Measurements from ENCODE around the gene ZFAND3. TPM values are rescaled to one million over a fixed set of nuclear protein-coding genes. Genes with fewer than 3 reads are reported as not detected.
A peak's percentile ranks its signal among the peaks of the same experiment; 100 is the strongest.

The ZFAND3 gene
- total RNA-seq, 2 experiments from 2014 or later: 34.4 to 37.0 TPM

- DNase-seq (peak in 6 of 14 experiments; percentile 2 to 35 (median 4)), ATAC-seq (ENCODE audit: poor library complexity) (peak; percentile 37)
- Mint-ChIP-seq H3K36me3 (ENCODE audit: low read depth) (peaks cover 26% of the 10 kb centered on the region), H3K9me3 (no peaks in the 10 kb centered on the region), H3K4me1 (ENCODE audit: low read depth) (peaks cover 44% of the 10 kb centered on the region), H3K4me3 (no peak overlapping the region), H3K27me3 (no peaks in the 10 kb centered on the region), H3K27ac (no peak overlapping the region)
- POLR2A ChIA-PET: no interaction called here
- H3K27me3 ChIP-seq (ENCODE audit: control insufficient read depth in 1 of 2, insufficient read depth in 2 of 2, low read length in 2 of 2): no peaks in the 10 kb centered on the region
- no peaks in the 10 kb centered on the region for H3K9me3 ChIP-seq (ENCODE audit: control insufficient read depth in 1 of 2, insufficient read depth in 1 of 2, low read length in 2 of 2)
- TF ChIP-seq CTCF (IDR thresholded peaks at IDR 0.05): no peak
- peaks cover 5% of the 10 kb centered on the region for H3K4me1 ChIP-seq (ENCODE audit: insufficient read depth, low read length)
- intact Hi-C loops (cut with DNase I, micrococcal nuclease): no loop called here
- no peak overlapping the region for H3K4me3 ChIP-seq (ENCODE audit: low read length)
- no peak overlapping the region for H3K27ac ChIP-seq (ENCODE audit: low read depth in 1 of 2, low read length in 2 of 2)
- peaks cover 18% of the 10 kb centered on the region for H3K36me3 ChIP-seq (ENCODE audit: insufficient read depth, low read length)
- CTCF ChIA-PET: interaction anchor here (0.6 kb wide), 1 partner anchor 159 kb away, joined by 3 read pairs; no protein-coding TSS in a partner anchor
Observed at GRCh38 chr6:38057994-38058393, 238.5 kb downstream of the ZFAND3 start.

GRCh38 chr6:38062066-38062465 is 242.5 kb downstream of the ZFAND3 start:
- Mint-ChIP-seq H3K27ac (no peak overlapping the region), H3K4me1 (ENCODE audit: low read depth) (peaks cover 28% of the 10 kb centered on the region), H3K27me3 (no peaks in the 10 kb centered on the region), H3K9me3 (no peaks in the 10 kb centered on the region), H3K4me3 (no peak overlapping the region), H3K36me3 (ENCODE audit: low read depth) (peaks cover 65% of the 10 kb centered on the region)
- no peak overlapping the region for H3K27ac ChIP-seq (ENCODE audit: low read depth in 1 of 2, low read length in 2 of 2)
- peaks cover 35% of the 10 kb centered on the region for H3K36me3 ChIP-seq (ENCODE audit: insufficient read depth, low read length)
- no peaks in the 10 kb centered on the region for H3K27me3 ChIP-seq (ENCODE audit: control insufficient read depth in 1 of 2, insufficient read depth in 2 of 2, low read length in 2 of 2)
- no peaks in the 10 kb centered on the region for H3K4me1 ChIP-seq (ENCODE audit: insufficient read depth, low read length)
- POLR2A ChIA-PET: no interaction called here
- intact Hi-C loops (cut with DNase I, micrococcal nuclease): no loop called here
- CTCF ChIA-PET: no interaction called here
- ATAC-seq (ENCODE audit: poor library complexity) (no peak), DNase-seq (no peak)
- no peak overlapping the region for H3K4me3 ChIP-seq (ENCODE audit: low read length)
- TF ChIP-seq CTCF (IDR thresholded peaks at IDR 0.05): no peak
- no peaks in the 10 kb centered on the region for H3K9me3 ChIP-seq (ENCODE audit: control insufficient read depth in 1 of 2, insufficient read depth in 1 of 2, low read length in 2 of 2)

- Mint-ChIP-seq H3K27me3 (no peaks in the 10 kb centered on the region), H3K4me3 (no peak overlapping the region), H3K36me3 (ENCODE audit: low read depth) (peaks cover 71% of the 10 kb centered on the region), H3K4me1 (ENCODE audit: low read depth) (peaks cover 28% of the 10 kb centered on the region), H3K27ac (no peak overlapping the region), H3K9me3 (no peaks in the 10 kb centered on the region)
- intact Hi-C loops (cut with DNase I, micrococcal nuclease): no loop called here
- no peak overlapping the region for H3K4me3 ChIP-seq (ENCODE audit: low read length)
- ChIA-PET POLR2A (no interaction called here), CTCF (interaction anchor here (1.2 kb wide), 1 partner anchor 9 kb away, joined by 3 read pairs; no protein-coding TSS in a partner anchor)
- no peaks in the 10 kb centered on the region for H3K27me3 ChIP-seq (ENCODE audit: control insufficient read depth in 1 of 2, insufficient read depth in 2 of 2, low read length in 2 of 2)
- TF ChIP-seq CTCF (IDR thresholded peaks at IDR 0.05): no peak
- H3K36me3 ChIP-seq (ENCODE audit: insufficient read depth, low read length): peaks cover 35% of the 10 kb centered on the region
- no peaks in the 10 kb centered on the region for H3K9me3 ChIP-seq (ENCODE audit: control insufficient read depth in 1 of 2, insufficient read depth in 1 of 2, low read length in 2 of 2)
- no peaks in the 10 kb centered on the region for H3K4me1 ChIP-seq (ENCODE audit: insufficient read depth, low read length)
- no peak for DNase-seq
- ATAC-seq (ENCODE audit: poor library complexity): no peak
- no peak overlapping the region for H3K27ac ChIP-seq (ENCODE audit: low read depth in 1 of 2, low read length in 2 of 2)
Observed at GRCh38 chr6:38063973-38064372, 244.4 kb downstream of the ZFAND3 start.
